Mucosa of descending colon (tissue), 3 donors: ENCODE measurements around the gene RAB11FIP4. TPM values are rescaled to one million over a fixed set of nuclear protein-coding genes. Genes with fewer than 3 reads are reported as not detected.

ENCODE experiments used
- ATAC-seq: fragments of 200-7000 bp; cut with Tn5 transposase; one replicate; pipeline ENCODE4 v1.9.1; 2020; ENCODE audit warnings: mild to moderate bottlenecking, moderate library complexity
- DNase-seq, 3 donors: peaks; one replicate each; pipeline ENCODE4 v3.0.0-alpha.2; 2020
- H3K36me3 ChIP-seq: fragments of 200-600 bp; one replicate; pipeline ENCODE4 v1.8.0; 2021; ENCODE audit warnings: low read depth, mild to moderate bottlenecking
- H3K4me1 ChIP-seq: fragments of 200-600 bp; one replicate; pipeline ENCODE4 v1.8.0; 2021; ENCODE audit warnings: low read depth, mild to moderate bottlenecking
- H3K4me3 ChIP-seq: fragments of 200-600 bp; one replicate; pipeline ENCODE4 v1.8.0; 2021; ENCODE audit warnings: mild to moderate bottlenecking
- H3K9me3 ChIP-seq: fragments of 200-600 bp; one replicate; pipeline ENCODE4 v1.8.0; 2021; ENCODE audit warnings: mild to moderate bottlenecking
- CTCF ChIP-seq: fragments of 200-600 bp; IDR thresholded peaks from one replicate; pipeline ENCODE4 v1.8.0; 2022; ENCODE audit warnings: antibody characterized with exemption, mild to moderate bottlenecking
- intact Hi-C, 2 donors: fragments of 100-400 bp; cut with DNase I in 1 of 2; cut with micrococcal nuclease in 1 of 2; formaldehyde crosslinking; loops; one replicate each; pipeline versions ENCODE4 v1.11.0 to v1.11.1; 2022; cut with DNase I, micrococcal nuclease
- total RNA-seq, 3 donors: library from RNA; stranded (reverse); fragmentation: NEBNext Ultra II Directional in 2 of 3; extraction: Animal tissue kit (Norgen Biotek cat#: 25700) in 2 of 3; gene quantifications; one replicate each; pipeline versions ENCODE4 v1.2.1 to v1.2.4, GENCODE V29; 2021 to 2023
- donor health status: DM: no; HTN: no; CAD: no; lungs with moderate emphysema.
- donor health status: DM: no; HTN: no; CAD: no.
- donor health status: DM: no; HTN: yes; CAD: no.

The RAB11FIP4 gene
- total RNA-seq, 3 donors from 2014 or later, result 24.5 to 49.9 (median 40.7) TPM

DNA sequence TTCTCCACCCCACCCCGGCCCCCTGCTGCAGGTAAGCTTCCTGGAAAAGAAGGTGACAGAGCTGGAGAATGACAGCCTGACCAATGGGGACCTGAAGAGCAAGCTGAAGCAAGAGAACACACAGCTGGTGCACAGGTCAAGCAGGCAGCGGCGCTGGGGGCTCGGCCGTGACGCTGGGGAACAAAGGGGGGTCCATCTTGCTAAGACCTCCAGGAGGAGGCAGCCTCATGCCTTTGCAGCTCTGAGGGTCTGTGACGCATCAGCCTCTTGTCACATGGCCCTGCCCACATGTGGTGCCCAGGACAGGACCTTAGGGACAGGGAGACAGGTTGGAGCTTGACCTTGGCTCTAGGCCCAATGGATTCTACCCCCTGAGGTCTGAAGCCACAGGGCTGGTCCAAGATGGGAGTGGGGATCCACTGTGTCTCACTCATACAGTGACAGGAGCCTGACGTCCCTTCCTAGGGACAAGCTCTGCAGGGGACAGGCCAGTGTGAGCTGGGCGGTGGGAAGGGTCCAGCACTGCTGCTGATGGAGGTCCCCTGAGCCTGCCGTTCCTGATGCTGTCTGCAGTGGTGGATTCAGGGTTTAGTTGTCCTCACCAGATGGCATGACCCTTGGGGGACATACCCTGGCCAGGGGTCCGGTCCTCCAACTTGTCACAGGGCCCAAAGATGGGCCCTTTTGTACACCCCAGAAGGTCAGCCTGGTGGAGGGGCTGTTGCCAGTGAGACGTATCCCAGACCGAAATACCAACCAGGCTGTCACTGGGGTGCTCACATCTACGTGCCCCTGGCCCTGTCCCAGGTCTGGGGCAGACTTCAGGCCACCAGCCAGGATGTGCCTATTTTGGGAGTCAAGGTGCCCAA lies 132.6 kb downstream of the RAB11FIP4 start:
- DNase-seq, result no peak
- Histone ChIP-seq H3K9me3 (peaks cover 3% of the 10 kb centered on the region), H3K4me1 (no peaks in the 10 kb centered on the region), H3K4me3 (no peak overlapping the region), H3K36me3 (no peaks in the 10 kb centered on the region)
- TF ChIP-seq CTCF, result no peak
- no peak for ATAC-seq
- intact Hi-C loops, result no loop called here

DNA sequence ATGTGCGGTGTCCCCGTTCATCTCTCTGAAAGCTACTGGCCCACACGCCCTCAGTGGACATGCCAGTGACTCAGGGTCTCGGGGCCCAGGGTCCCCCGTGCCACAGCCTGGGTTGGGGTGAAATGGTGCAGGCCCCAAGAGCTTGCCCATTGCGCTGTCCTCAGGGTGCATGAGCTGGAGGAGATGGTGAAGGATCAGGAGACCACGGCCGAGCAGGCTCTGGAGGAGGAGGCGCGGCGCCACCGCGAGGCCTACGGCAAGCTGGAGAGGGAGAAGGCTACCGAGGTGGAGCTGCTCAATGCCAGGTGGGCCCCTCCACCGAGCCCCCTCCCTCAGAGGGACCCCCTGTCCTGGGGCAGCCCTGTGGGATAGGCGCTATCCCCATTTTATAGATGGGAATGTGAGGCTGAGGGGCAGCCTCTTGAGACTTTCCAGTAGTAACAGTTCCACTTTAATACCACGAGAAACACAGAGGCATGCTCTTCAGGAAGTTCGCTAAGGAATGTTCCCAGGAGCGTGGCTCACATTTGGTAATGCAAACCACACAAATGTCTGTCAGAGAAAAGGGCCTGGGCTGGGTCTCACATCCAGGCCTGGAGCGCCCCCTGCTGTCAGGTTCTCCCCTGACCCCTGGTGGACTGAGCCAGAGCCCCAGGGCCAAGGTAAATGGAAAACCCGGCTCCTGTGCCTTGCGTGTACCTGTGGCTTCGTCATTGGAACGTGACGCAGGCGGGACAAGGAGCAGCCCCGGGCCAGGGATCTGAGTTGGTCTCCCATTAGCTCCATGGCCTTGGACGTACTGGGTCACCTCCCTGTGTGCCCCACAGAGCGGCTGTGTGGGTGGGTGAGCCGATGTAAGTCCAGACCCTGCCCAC lies 133.7 kb downstream of the RAB11FIP4 start:
- H3K9me3 ChIP-seq, result peaks cover 3% of the 10 kb centered on the region
- peak; percentile 59 for TF ChIP-seq CTCF
- DNase-seq, result peak; percentile 87 to 97 (median 91)
- H3K4me1 ChIP-seq, result no peaks in the 10 kb centered on the region
- ATAC-seq, result peak; percentile 93
- H3K4me3 ChIP-seq, result no peak overlapping the region
- intact Hi-C loops, result loop anchor here (5.0 kb wide), 1 partner anchor 88 kb away; no protein-coding TSS in a partner anchor
- no peaks in the 10 kb centered on the region for H3K36me3 ChIP-seq

GRCh38 chr17:31525801-31526549 lies 134.5 kb downstream of the RAB11FIP4 start:
- ATAC-seq (no peak), DNase-seq (no peak)
- H3K4me1 ChIP-seq, result no peaks in the 10 kb centered on the region
- no peak for TF ChIP-seq CTCF
- H3K4me3 ChIP-seq, result no peak overlapping the region
- H3K36me3 ChIP-seq, result no peaks in the 10 kb centered on the region
- intact Hi-C loops, result loop anchor here (5.0 kb wide), 1 partner anchor 89 kb away; no protein-coding TSS in a partner anchor
- peaks cover 3% of the 10 kb centered on the region for H3K9me3 ChIP-seq

DNA sequence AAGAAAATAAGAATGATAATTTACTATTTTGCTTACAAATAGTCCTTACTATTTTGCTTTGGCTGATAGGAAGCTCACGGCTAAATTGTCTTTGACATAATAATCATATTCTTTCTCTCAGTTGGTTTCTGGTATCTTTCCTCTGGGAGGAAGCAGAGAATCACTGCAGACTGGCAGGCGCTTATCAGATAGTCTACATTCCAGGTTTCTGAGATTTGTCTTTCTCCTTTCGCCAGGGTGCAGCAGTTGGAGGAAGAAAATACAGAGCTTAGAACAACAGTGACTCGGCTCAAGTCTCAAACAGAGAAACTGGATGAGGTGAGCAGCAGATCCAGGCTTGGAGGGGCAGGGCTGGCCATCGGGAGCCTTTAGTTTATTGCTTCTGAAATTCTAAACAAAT lies 136.1 kb downstream of the RAB11FIP4 start:
- no peak for TF ChIP-seq CTCF
- peaks cover 3% of the 10 kb centered on the region for H3K9me3 ChIP-seq
- intact Hi-C loops, result loop anchor here (5.0 kb wide), 1 partner anchor 90 kb away; no protein-coding TSS in a partner anchor
- H3K36me3 ChIP-seq, result no peaks in the 10 kb centered on the region
- DNase-seq, result no peak
- H3K4me3 ChIP-seq, result no peak overlapping the region
- no peak for ATAC-seq
- H3K4me1 ChIP-seq, result no peaks in the 10 kb centered on the region

DNA sequence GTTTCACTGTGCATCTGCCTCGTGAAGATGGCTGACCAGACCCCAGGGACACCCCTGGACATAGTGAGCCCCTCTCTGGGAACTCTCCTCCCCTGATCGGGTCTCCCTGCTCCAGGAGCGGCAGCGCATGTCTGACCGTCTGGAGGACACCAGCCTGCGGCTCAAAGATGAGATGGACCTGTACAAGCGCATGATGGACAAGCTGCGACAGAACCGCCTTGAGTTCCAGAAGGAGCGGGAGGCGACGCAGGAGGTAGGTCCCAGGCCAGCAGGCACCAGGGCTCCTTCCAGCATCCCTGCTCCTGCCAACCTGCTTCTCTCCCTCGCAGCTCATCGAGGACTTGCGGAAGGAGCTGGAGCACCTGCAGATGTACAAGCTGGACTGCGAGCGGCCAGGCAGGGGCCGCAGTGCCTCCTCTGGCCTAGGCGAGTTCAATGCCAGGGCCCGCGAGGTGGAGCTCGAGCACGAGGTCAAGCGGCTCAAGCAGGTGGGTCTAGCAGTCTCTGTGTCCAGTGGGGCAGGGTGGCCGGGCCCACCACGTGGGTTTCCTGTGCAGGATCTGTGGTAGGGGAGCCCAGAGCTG lies 136.9 kb downstream of the RAB11FIP4 start:
- no peak for ATAC-seq

More for the DNA sequence above, 136.9 kb downstream of the RAB11FIP4 start:
- no peak for TF ChIP-seq CTCF
- Histone ChIP-seq H3K9me3 (peaks cover 3% of the 10 kb centered on the region), H3K4me3 (no peak overlapping the region), H3K36me3 (no peaks in the 10 kb centered on the region), H3K4me1 (no peaks in the 10 kb centered on the region)
- DNase-seq, result no peak
- intact Hi-C loops, result loop anchor here (5.0 kb wide), 1 partner anchor 91 kb away; no protein-coding TSS in a partner anchor
